OCI-LY3 (cell line): ENCODE data around the gene SYTL3.

Experiments used
- CTCF ChIP-seq: fragments of 200-600, 300-600 bp; sonication (generic); IDR thresholded peaks from 2 replicates; pipeline ENCODE4 v1.5.1; 2014; ENCODE audit warnings: antibody characterized with exemption, low read length, low read depth
- EZH2phosphoT487 ChIP-seq: fragments of 200-600 bp; shearing (Covaris generic); IDR thresholded peaks from 2 replicates; pipeline ENCODE4 v1.6.1; 2018; ENCODE audit warnings: antibody characterized with exemption, mixed run types, low read depth

- no peak for TF ChIP-seq CTCF
- TF ChIP-seq EZH2phosphoT487, result no peak
Observed at GRCh38 chr6:158636778-158637177, 13.1 kb upstream of the SYTL3 start.
